K562 (cell line): ENCODE measurements around the gene APOC1. TPM values are rescaled to one million over a fixed set of nuclear protein-coding genes. Genes with fewer than 3 reads are reported as not detected.

ENCODE experiments used
- ARHGAP35 ChIP-seq: fragments of 450-650 bp; IDR thresholded peaks from 2 replicates; pipeline ENCODE4 v1.6.1; 2018; ENCODE audit not compliant: partially characterized antibody
- BRCA1 ChIP-seq, 2 experiments: fragments of 450-650 bp in 1 of 2; sonication (generic) in 1 of 2; formaldehyde crosslinking in 1 of 2; IDR thresholded peaks; 2 replicates each; pipeline versions ENCODE4 v1.5.0 to v1.6.1; 2017 to 2020; ENCODE audit warnings: mild to moderate bottlenecking in 1 of 2, missing genetic modification reagents in 1 of 2
- CBX3 ChIP-seq, 2 experiments: IDR thresholded peaks; 1 replicate in 1 of 2; 2 replicates in 1 of 2; pipeline ENCODE4 v1.6.1; 2012; ENCODE audit warnings: inconsistent platforms in 2 of 2, low read length in 2 of 2, borderline replicate concordance in 1 of 2, control low read depth in 1 of 2
- CBX5 ChIP-seq: IDR thresholded peaks from 2 replicates; pipeline ENCODE4 v1.6.1; 2014; ENCODE audit warnings: low read depth, borderline replicate concordance
- E2F4 ChIP-seq: sonication (generic); formaldehyde crosslinking; IDR thresholded peaks from 2 replicates; pipeline ENCODE4 v1.8.0; 2022; ENCODE audit warnings: mild to moderate bottlenecking, low read depth, missing genetic modification reagents
- EWSR1 ChIP-seq: fragments of 450-650 bp; IDR thresholded peaks from 2 replicates; pipeline ENCODE4 v1.6.1; 2018; ENCODE audit warnings: borderline replicate concordance, mild to moderate bottlenecking, low read depth, moderate library complexity; ENCODE audit not compliant: partially characterized antibody
- MYC ChIP-seq, 2 experiments: fragments of 250-450 bp in 1 of 2; sonication (Bioruptor Pico) in 1 of 2; IDR thresholded peaks; 2 replicates each; pipeline versions ENCODE4 v1.5.1 to v1.6.1; 2012 to 2021; ENCODE audit warnings: low read depth in 2 of 2, borderline replicate concordance in 1 of 2, improper control_type of control experiment in 1 of 2, low read length in 1 of 2, mild to moderate bottlenecking in 1 of 2, moderate library complexity in 1 of 2
- POLR2A ChIP-seq: fragments of 450-650 bp; conservative IDR thresholded peaks from 2 replicates; pipeline ENCODE4 v1.6.1; 2016
- RBFOX2 ChIP-seq: fragments of 200-400 bp; formaldehyde crosslinking; IDR thresholded peaks from 2 replicates; pipeline ENCODE4 v1.6.1; 2017; ENCODE audit warnings: low read depth, mild to moderate bottlenecking, low read length, moderate library complexity
- TRIM28 ChIP-seq: fragments of 450-650 bp; IDR thresholded peaks from 2 replicates; pipeline ENCODE4 v1.6.1; 2017
- U2AF1 ChIP-seq: fragments of 200-400 bp; formaldehyde crosslinking; optimal IDR thresholded peaks from 2 replicates; pipeline ENCODE3; 2017; ENCODE audit warnings: mild to moderate bottlenecking, low read depth, low read length, moderate library complexity
- ZNF318 ChIP-seq, 2 experiments: fragments of 450-650 bp; IDR thresholded peaks; 2 replicates each; pipeline ENCODE4 v1.6.1; 2016; ENCODE audit warnings: mild to moderate bottlenecking in 2 of 2, borderline replicate concordance in 1 of 2, low read depth in 1 of 2, moderate library complexity in 1 of 2
- ZNF551 ChIP-seq: fragments of 250-450 bp; sonication (Bioruptor Pico); IDR thresholded peaks from 2 replicates; pipeline ENCODE4 v1.5.0; 2021; ENCODE audit warnings: mild to moderate bottlenecking, moderate library complexity
- ZNF76 ChIP-seq: fragments of 250-450 bp; sonication (Bioruptor Pico); IDR thresholded peaks from 2 replicates; pipeline ENCODE4 v1.4.0; 2020; ENCODE audit warnings: mild to moderate bottlenecking, moderate library complexity, borderline replicate concordance
- polyA plus RNA-seq, 8 experiments: library from polyadenylated mRNA; depleted of rRNA in 4 of 8; stranded (reverse) in 5 of 8; unstranded in 3 of 8; fragments of >200 nt; fragmentation: Nextera tagmentation in 2 of 8; fragmentation: Illumina TruSeq in 1 of 8; extraction: Ambion mirVana in 2 of 8; extraction: Trizol in 1 of 8; gene quantifications; 2 replicates each; pipeline versions ENCODE4 v1.2.1 to v1.2.3, GENCODE V29; 2011 to 2014; ENCODE audit warnings: inconsistent platforms in 1 of 8, missing spikeins in 1 of 8
- total RNA-seq, 7 experiments: library from RNA; depleted of rRNA in 6 of 7; stranded (reverse); fragments of >200 nt in 6 of 7; fragmentation: Illumina TruSeq in 2 of 7; extraction: Trizol in 2 of 7; gene quantifications; 2 replicates each; pipeline versions ENCODE4 v1.2.1 to v1.2.3, GENCODE V29; 2011 to 2021; ENCODE audit warnings: low replicate concordance in 1 of 7
- TF ChIP-seq, protein P1 (sequence below): fragments of 250-450 bp; sonication (Bioruptor Pico); IDR thresholded peaks from 2 replicates; pipeline ENCODE4 v1.4.0; 2020; ENCODE audit warnings: mild to moderate bottlenecking, moderate library complexity, borderline replicate concordance

APOC1 gene
- total and polyA plus RNA-seq, 9 of the 15 experiments (the other 6 are each of a cell fraction or from before 2014, with no cell fraction given), result 115 to 408 (median 220) TPM

DNA sequence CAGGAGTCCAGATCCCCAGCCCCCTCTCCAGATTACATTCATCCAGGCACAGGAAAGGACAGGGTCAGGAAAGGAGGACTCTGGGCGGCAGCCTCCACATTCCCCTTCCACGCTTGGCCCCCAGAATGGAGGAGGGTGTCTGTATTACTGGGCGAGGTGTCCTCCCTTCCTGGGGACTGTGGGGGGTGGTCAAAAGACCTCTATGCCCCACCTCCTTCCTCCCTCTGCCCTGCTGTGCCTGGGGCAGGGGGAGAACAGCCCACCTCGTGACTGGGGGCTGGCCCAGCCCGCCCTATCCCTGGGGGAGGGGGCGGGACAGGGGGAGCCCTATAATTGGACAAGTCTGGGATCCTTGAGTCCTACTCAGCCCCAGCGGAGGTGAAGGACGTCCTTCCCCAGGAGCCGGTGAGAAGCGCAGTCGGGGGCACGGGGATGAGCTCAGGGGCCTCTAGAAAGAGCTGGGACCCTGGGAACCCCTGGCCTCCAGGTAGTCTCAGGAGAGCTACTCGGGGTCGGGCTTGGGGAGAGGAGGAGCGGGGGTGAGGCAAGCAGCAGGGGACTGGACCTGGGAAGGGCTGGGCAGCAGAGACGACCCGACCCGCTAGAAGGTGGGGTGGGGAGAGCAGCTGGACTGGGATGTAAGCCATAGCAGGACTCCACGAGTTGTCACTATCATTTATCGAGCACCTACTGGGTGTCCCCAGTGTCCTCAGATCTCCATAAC, 8.8 kb upstream of the APOC1 start, which contains the start of gene APOE (continued):
- TF ChIP-seq ZNF318 (IDR thresholded peaks at IDR 0.05; ENCODE audit: borderline replicate concordance in 1 of 2, low read depth in 1 of 2), result no peak
- no peak for TF ChIP-seq U2AF1
- no peak for TF ChIP-seq TRIM28
- TF ChIP-seq ZNF551 (CRISPR knock-in tag), result no peak
- peak; percentile 40; the same call in 1 of the 2 replicates for TF ChIP-seq MYC (IDR thresholded peaks at IDR 0.05; ENCODE audit: low read depth, low read length)
- TF ChIP-seq MYC (CRISPR knock-in tag; IDR thresholded peaks at IDR 0.05; ENCODE audit: borderline replicate concordance, low read depth), result no peak
- no peak for TF ChIP-seq E2F4 (CRISPR knock-in tag)
- TF ChIP-seq ARHGAP35, result no peak
- TF ChIP-seq CBX5, result no peak
- no peak for TF ChIP-seq CBX3 (IDR thresholded peaks at IDR 0.05; ENCODE audit: borderline replicate concordance in 1 of 2, low read length in 2 of 2)
- TF ChIP-seq RBFOX2, result peak; percentile 55
- no peak for TF ChIP-seq EWSR1
- peak; percentile 17; the same call in 1 of the 2 replicates for TF ChIP-seq POLR2A
- no peak for TF ChIP-seq ZNF76 (CRISPR knock-in tag)
- no peak for TF ChIP-seq BRCA1 (IDR thresholded peaks at IDR 0.05)
- no peak for TF ChIP-seq BRCA1 (CRISPR knock-in tag; IDR thresholded peaks at IDR 0.05)
- TF ChIP-seq, protein P1, sequence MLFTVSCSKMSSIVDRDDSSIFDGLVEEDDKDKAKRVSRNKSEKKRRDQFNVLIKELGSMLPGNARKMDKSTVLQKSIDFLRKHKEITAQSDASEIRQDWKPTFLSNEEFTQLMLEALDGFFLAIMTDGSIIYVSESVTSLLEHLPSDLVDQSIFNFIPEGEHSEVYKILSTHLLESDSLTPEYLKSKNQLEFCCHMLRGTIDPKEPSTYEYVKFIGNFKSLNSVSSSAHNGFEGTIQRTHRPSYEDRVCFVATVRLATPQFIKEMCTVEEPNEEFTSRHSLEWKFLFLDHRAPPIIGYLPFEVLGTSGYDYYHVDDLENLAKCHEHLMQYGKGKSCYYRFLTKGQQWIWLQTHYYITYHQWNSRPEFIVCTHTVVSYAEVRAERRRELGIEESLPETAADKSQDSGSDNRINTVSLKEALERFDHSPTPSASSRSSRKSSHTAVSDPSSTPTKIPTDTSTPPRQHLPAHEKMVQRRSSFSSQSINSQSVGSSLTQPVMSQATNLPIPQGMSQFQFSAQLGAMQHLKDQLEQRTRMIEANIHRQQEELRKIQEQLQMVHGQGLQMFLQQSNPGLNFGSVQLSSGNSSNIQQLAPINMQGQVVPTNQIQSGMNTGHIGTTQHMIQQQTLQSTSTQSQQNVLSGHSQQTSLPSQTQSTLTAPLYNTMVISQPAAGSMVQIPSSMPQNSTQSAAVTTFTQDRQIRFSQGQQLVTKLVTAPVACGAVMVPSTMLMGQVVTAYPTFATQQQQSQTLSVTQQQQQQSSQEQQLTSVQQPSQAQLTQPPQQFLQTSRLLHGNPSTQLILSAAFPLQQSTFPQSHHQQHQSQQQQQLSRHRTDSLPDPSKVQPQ, result no peak
